Measurements from ENCODE around the gene SAFB. TPM values are rescaled to one million over a fixed set of nuclear protein-coding genes. Genes with fewer than 3 reads are reported as not detected.
"Not testable (repeated sequence)": the region's sequence is repeated elsewhere in the genome, so short reads cannot be mapped to it uniquely, and the experiment has no call there.

Gene SAFB
- total RNA-seq, 2 donors from 2014 or later = 130 to 153 TPM

- no peak overlapping the region for H3K9ac ChIP-seq (ENCODE audit: extremely low read depth, low read length, poor library complexity, severe bottlenecking)
- H3K27me3 ChIP-seq (ENCODE audit: control insufficient read depth, insufficient read depth, low read length, poor library complexity, severe bottlenecking) = no peaks in the 10 kb centered on the region
- Mint-ChIP-seq H3K27me3 (ENCODE audit: insufficient read depth) (peaks cover 15% of the 10 kb centered on the region), H3K9me3 (peaks cover 5% of the 10 kb centered on the region), H3K4me1 (peaks cover 5% of the 10 kb centered on the region), H3K36me3 (ENCODE audit: low read depth) (peaks cover 10% of the 10 kb centered on the region), H3K27ac (peak overlapping the region; percentile 68), H3K4me3 (peak overlapping the region; percentile 55)
- 55 to 64% methylated on average over 8 to 16 of the region's 16 CpGs for WGBS, 2 experiments (ENCODE audit: insufficient coverage in 1 of 2, insufficient read length in 1 of 2)
- no peak overlapping the region for H3K27ac ChIP-seq (ENCODE audit: low read depth, low read length)
- no peaks in the 10 kb centered on the region for H3K36me3 ChIP-seq (ENCODE audit: control insufficient read depth, insufficient read depth, low read length)
- no peaks in the 10 kb centered on the region for H3K9me3 ChIP-seq (ENCODE audit: control insufficient read depth, low read length)
- H3K4me1 ChIP-seq (ENCODE audit: control insufficient read depth, insufficient read depth, low read length) = no peaks in the 10 kb centered on the region
- no peak for TF ChIP-seq CTCF (conservative IDR thresholded peaks at IDR 0.05)
- peak overlapping the region; percentile 75 for H3K4me3 ChIP-seq (ENCODE audit: low read length)
- no peak for DNase-seq
These were observed 63.4 kb downstream of the SAFB start for GRCh38 chr19:5686326-5686646.

GRCh38 chr19:5686647-5687359 lies 63.9 kb downstream of the SAFB start:
- Histone ChIP-seq H3K4me1 (ENCODE audit: control insufficient read depth, insufficient read depth, low read length) (no peaks in the 10 kb centered on the region), H3K4me3 (ENCODE audit: low read length) (peak overlapping the region; percentile 75), H3K27me3 (ENCODE audit: control insufficient read depth, insufficient read depth, low read length, poor library complexity, severe bottlenecking) (no peaks in the 10 kb centered on the region), H3K9ac (ENCODE audit: extremely low read depth, low read length, poor library complexity, severe bottlenecking) (no peak overlapping the region), H3K27ac (ENCODE audit: low read depth, low read length) (peak overlapping the region; percentile 49), H3K36me3 (ENCODE audit: control insufficient read depth, insufficient read depth, low read length) (peaks cover 2% of the 10 kb centered on the region), H3K9me3 (ENCODE audit: control insufficient read depth, low read length) (no peaks in the 10 kb centered on the region)
- DNase-seq = peak; percentile 100
- H3K27ac Mint-ChIP-seq = peak overlapping the region; percentile 68
- H3K36me3 Mint-ChIP-seq (ENCODE audit: low read depth) = peaks cover 10% of the 10 kb centered on the region
- 2 to 3% methylated on average over 6 to 59 of the region's 59 CpGs for WGBS, 2 experiments (ENCODE audit: insufficient coverage in 1 of 2, insufficient read length in 1 of 2)
- peaks cover 11% of the 10 kb centered on the region for H3K27me3 Mint-ChIP-seq (ENCODE audit: insufficient read depth)
- H3K4me1 Mint-ChIP-seq = peaks cover 5% of the 10 kb centered on the region
- peak; percentile 85 for TF ChIP-seq CTCF (conservative IDR thresholded peaks at IDR 0.05)
- H3K4me3 Mint-ChIP-seq = peak overlapping the region; percentile 55
- H3K9me3 Mint-ChIP-seq = peaks cover 5% of the 10 kb centered on the region

- 74 to 96% methylated on average over 26 to 76 of the region's 76 CpGs for WGBS, 2 experiments (ENCODE audit: insufficient coverage in 1 of 2, insufficient read length in 1 of 2)
- Histone ChIP-seq H3K27ac (ENCODE audit: low read depth, low read length) (no peak overlapping the region), H3K9ac (ENCODE audit: extremely low read depth, low read length, poor library complexity, severe bottlenecking) (no peak overlapping the region), H3K36me3 (ENCODE audit: control insufficient read depth, insufficient read depth, low read length) (peaks cover 10% of the 10 kb centered on the region), H3K4me3 (ENCODE audit: low read length) (no peak overlapping the region), H3K9me3 (ENCODE audit: control insufficient read depth, low read length) (no peaks in the 10 kb centered on the region), H3K27me3 (ENCODE audit: control insufficient read depth, insufficient read depth, low read length, poor library complexity, severe bottlenecking) (no peaks in the 10 kb centered on the region), H3K4me1 (ENCODE audit: control insufficient read depth, insufficient read depth, low read length) (no peaks in the 10 kb centered on the region)
- H3K4me1 Mint-ChIP-seq = peaks cover 2% of the 10 kb centered on the region
- H3K27me3 Mint-ChIP-seq (ENCODE audit: insufficient read depth) = peaks cover 5% of the 10 kb centered on the region
- TF ChIP-seq CTCF (conservative IDR thresholded peaks at IDR 0.05) = peak; percentile 11
- H3K4me3 Mint-ChIP-seq = peak overlapping the region; percentile 55
- peak; percentile 48 for DNase-seq
- H3K9me3 Mint-ChIP-seq = peaks cover 5% of the 10 kb centered on the region
- H3K27ac Mint-ChIP-seq = no peak overlapping the region
- H3K36me3 Mint-ChIP-seq (ENCODE audit: low read depth) = peaks cover 17% of the 10 kb centered on the region
These were observed 64.7 kb downstream of the SAFB start for GRCh38 chr19:5687360-5688198.

GRCh38 chr19:5688262-5688881 lies 65.5 kb downstream of the SAFB start:
- WGBS, 2 experiments (ENCODE audit: insufficient coverage in 1 of 2, insufficient read length in 1 of 2) = 95 to 98% methylated on average over 9 to 13 of the region's 13 CpGs

More at GRCh38 chr19:5688262-5688881, 65.5 kb downstream of the SAFB start:
- H3K4me3 ChIP-seq (ENCODE audit: low read length); H3K27ac ChIP-seq (ENCODE audit: low read depth, low read length); H3K9ac ChIP-seq (ENCODE audit: extremely low read depth, low read length, poor library complexity, severe bottlenecking); H3K27ac Mint-ChIP-seq; H3K9me3 ChIP-seq (ENCODE audit: control insufficient read depth, low read length); H3K4me1 Mint-ChIP-seq; H3K27me3 ChIP-seq (ENCODE audit: control insufficient read depth, insufficient read depth, low read length, poor library complexity, severe bottlenecking); H3K27me3 Mint-ChIP-seq (ENCODE audit: insufficient read depth); H3K9me3 Mint-ChIP-seq; H3K4me3 Mint-ChIP-seq; H3K4me1 ChIP-seq (ENCODE audit: control insufficient read depth, insufficient read depth, low read length): not testable (repeated sequence)
- H3K36me3 ChIP-seq (ENCODE audit: control insufficient read depth, insufficient read depth, low read length) = peaks cover 18% of the 10 kb centered on the region
- H3K36me3 Mint-ChIP-seq (ENCODE audit: low read depth) = peaks cover 25% of the 10 kb centered on the region
- peak; percentile 41 for DNase-seq
